Neural cell (in vitro differentiated cells): ENCODE data around the gene PDE11A.

Experiments used
- POLR2AphosphoS5 ChIP-seq: IDR thresholded peaks from 2 replicates; pipeline ENCODE4 v1.6.1; 2012
- RAD21 ChIP-seq: fragments of 450-650 bp; conservative IDR thresholded peaks from 2 replicates; pipeline ENCODE4 v1.6.1; 2014; ENCODE audit warnings: antibody characterized with exemption, mild to moderate bottlenecking, moderate library complexity
- TAF1 ChIP-seq: IDR thresholded peaks from 2 replicates; pipeline ENCODE4 v1.6.1; 2012; ENCODE audit warnings: low read depth
- TF ChIP-seq, protein P1 (sequence below): IDR thresholded peaks from 2 replicates; pipeline ENCODE4 v1.6.1; 2012; ENCODE audit warnings: borderline replicate concordance

- TF ChIP-seq RAD21 (no peak), POLR2AphosphoS5 (no peak), TAF1 (no peak)
- TF ChIP-seq, protein P1, sequence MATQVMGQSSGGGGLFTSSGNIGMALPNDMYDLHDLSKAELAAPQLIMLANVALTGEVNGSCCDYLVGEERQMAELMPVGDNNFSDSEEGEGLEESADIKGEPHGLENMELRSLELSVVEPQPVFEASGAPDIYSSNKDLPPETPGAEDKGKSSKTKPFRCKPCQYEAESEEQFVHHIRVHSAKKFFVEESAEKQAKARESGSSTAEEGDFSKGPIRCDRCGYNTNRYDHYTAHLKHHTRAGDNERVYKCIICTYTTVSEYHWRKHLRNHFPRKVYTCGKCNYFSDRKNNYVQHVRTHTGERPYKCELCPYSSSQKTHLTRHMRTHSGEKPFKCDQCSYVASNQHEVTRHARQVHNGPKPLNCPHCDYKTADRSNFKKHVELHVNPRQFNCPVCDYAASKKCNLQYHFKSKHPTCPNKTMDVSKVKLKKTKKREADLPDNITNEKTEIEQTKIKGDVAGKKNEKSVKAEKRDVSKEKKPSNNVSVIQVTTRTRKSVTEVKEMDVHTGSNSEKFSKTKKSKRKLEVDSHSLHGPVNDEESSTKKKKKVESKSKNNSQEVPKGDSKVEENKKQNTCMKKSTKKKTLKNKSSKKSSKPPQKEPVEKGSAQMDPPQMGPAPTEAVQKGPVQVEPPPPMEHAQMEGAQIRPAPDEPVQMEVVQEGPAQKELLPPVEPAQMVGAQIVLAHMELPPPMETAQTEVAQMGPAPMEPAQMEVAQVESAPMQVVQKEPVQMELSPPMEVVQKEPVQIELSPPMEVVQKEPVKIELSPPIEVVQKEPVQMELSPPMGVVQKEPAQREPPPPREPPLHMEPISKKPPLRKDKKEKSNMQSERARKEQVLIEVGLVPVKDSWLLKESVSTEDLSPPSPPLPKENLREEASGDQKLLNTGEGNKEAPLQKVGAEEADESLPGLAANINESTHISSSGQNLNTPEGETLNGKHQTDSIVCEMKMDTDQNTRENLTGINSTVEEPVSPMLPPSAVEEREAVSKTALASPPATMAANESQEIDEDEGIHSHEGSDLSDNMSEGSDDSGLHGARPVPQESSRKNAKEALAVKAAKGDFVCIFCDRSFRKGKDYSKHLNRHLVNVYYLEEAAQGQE = no peak
Measured at GRCh38 chr2:177921726-177922125, 150.9 kb downstream of the PDE11A start.
